WTC11 (cell line): ENCODE data around the gene DAD1. TPM values are rescaled to one million over a fixed set of nuclear protein-coding genes. Genes with fewer than 3 reads are reported as not detected.

Experiments used
- ATAC-seq: fragments of 200-7000 bp; cut with Tn5 transposase; 2 replicates; pipeline ENCODE4 v1.10.0; 2021; ENCODE audit warnings: mild to moderate bottlenecking, moderate library complexity
- CTCF ChIA-PET: fragments of 300-600 bp; sonication (Branson Sonifier 250); formaldehyde crosslinking; loops from one replicate; lab custom pipeline; 2021; ENCODE audit warnings: antibody characterized with exemption; lab: Charles Lee
- POLR2A ChIA-PET: fragments of 350-600 bp; sonication (Branson Sonifier 250); formaldehyde crosslinking; loops from one replicate; lab custom pipeline; 2021; ENCODE audit warnings: antibody characterized with exemption; lab: Charles Lee
- DNase-seq: peaks from one replicate; pipeline ENCODE4 v3.0.0; 2021; ENCODE audit warnings: low spot score
- H3K27ac Mint-ChIP-seq: 2 replicates; pipeline ENCODE4 v1.8.0; 2021; ENCODE audit warnings: mixed read lengths
- H3K27me3 Mint-ChIP-seq: 2 replicates; pipeline ENCODE4 v1.8.0; 2021; ENCODE audit warnings: low read depth, mild to moderate bottlenecking, moderate library complexity, mixed read lengths
- H3K36me3 Mint-ChIP-seq: 2 replicates; pipeline ENCODE4 v1.8.0; 2021; ENCODE audit warnings: mixed read lengths
- H3K4me1 Mint-ChIP-seq: 2 replicates; pipeline ENCODE4 v1.8.0; 2022; ENCODE audit warnings: mixed read lengths
- H3K4me3 Mint-ChIP-seq: 2 replicates; pipeline ENCODE4 v1.8.0; 2021; ENCODE audit warnings: mild to moderate bottlenecking, moderate library complexity, mixed read lengths
- H3K9me3 Mint-ChIP-seq: 2 replicates; pipeline ENCODE4 v1.8.0; 2021; ENCODE audit warnings: mixed read lengths
- ATF1 ChIP-seq: sonication (generic); formaldehyde crosslinking; IDR thresholded peaks from 2 replicates; pipeline ENCODE4 v1.8.1; 2023; ENCODE audit warnings: mild to moderate bottlenecking, moderate library complexity, missing genetic modification reagents
- CREM ChIP-seq: sonication (generic); formaldehyde crosslinking; IDR thresholded peaks from 2 replicates; pipeline ENCODE4 v1.8.1; 2022; ENCODE audit warnings: mild to moderate bottlenecking, missing genetic modification reagents, moderate library complexity
- CTCF ChIP-seq: fragments of 200-600 bp; IDR thresholded peaks from 2 replicates; pipeline ENCODE4 v1.8.0; 2022; ENCODE audit warnings: antibody characterized with exemption
- E2F4 ChIP-seq: sonication (generic); formaldehyde crosslinking; IDR thresholded peaks from 2 replicates; pipeline ENCODE4 v1.8.1; 2022; ENCODE audit warnings: low read depth, mild to moderate bottlenecking, moderate library complexity, missing genetic modification reagents, borderline replicate concordance
- EMX1 ChIP-seq: fragments of 250-450 bp; sonication (Bioruptor Pico); IDR thresholded peaks from 2 replicates; pipeline ENCODE4 v1.8.0; 2021; ENCODE audit warnings: mild to moderate bottlenecking
- FOXP1 ChIP-seq: sonication (generic); formaldehyde crosslinking; IDR thresholded peaks from 2 replicates; pipeline ENCODE4 v1.8.0; 2022; ENCODE audit warnings: missing genetic modification reagents, mild to moderate bottlenecking, moderate library complexity, borderline replicate concordance
- FOXP4 ChIP-seq: sonication (generic); formaldehyde crosslinking; IDR thresholded peaks from 2 replicates; pipeline ENCODE4 v1.8.0; 2022; ENCODE audit warnings: mild to moderate bottlenecking, missing genetic modification reagents
- HMGA2 ChIP-seq: fragments of 250-450 bp; sonication (Bioruptor Pico); IDR thresholded peaks from 2 replicates; pipeline ENCODE4 v1.4.0; 2021; ENCODE audit warnings: mild to moderate bottlenecking, moderate library complexity
- MXD4 ChIP-seq: fragments of 250-450 bp; sonication (Bioruptor Pico); IDR thresholded peaks from 2 replicates; pipeline ENCODE4 v1.8.0; 2021; ENCODE audit warnings: mild to moderate bottlenecking, moderate library complexity, borderline replicate concordance
- NFATC4 ChIP-seq: fragments of 250-450 bp; sonication (Bioruptor Pico); IDR thresholded peaks from 2 replicates; pipeline ENCODE4 v1.9.0; 2021; ENCODE audit warnings: mild to moderate bottlenecking
- NR3C1 ChIP-seq: sonication (generic); formaldehyde crosslinking; conservative IDR thresholded peaks from 2 replicates; pipeline ENCODE4 v1.8.1; 2023; ENCODE audit warnings: low read depth, mild to moderate bottlenecking, missing genetic modification reagents
- USF2 ChIP-seq: sonication (generic); formaldehyde crosslinking; IDR thresholded peaks from 2 replicates; pipeline ENCODE4 v1.8.1; 2023; ENCODE audit warnings: mild to moderate bottlenecking, missing genetic modification reagents, moderate library complexity
- ZBTB43 ChIP-seq: sonication (generic); formaldehyde crosslinking; IDR thresholded peaks from 2 replicates; pipeline ENCODE4 v1.8.1; 2023; ENCODE audit warnings: mild to moderate bottlenecking, missing genetic modification reagents
- ZNF121 ChIP-seq: sonication (generic); formaldehyde crosslinking; IDR thresholded peaks from 2 replicates; pipeline ENCODE4 v1.8.0; 2023; ENCODE audit warnings: missing genetic modification reagents
- ZNF263 ChIP-seq: sonication (generic); formaldehyde crosslinking; IDR thresholded peaks from 2 replicates; pipeline ENCODE4 v1.8.1; 2022; ENCODE audit warnings: low read depth, mild to moderate bottlenecking, moderate library complexity, missing genetic modification reagents
- ZNF512 ChIP-seq: sonication (generic); formaldehyde crosslinking; IDR thresholded peaks from 2 replicates; pipeline ENCODE4 v1.8.1; 2022; ENCODE audit warnings: missing genetic modification reagents, borderline replicate concordance
- ZNF671 ChIP-seq: fragments of 250-450 bp; sonication (Bioruptor Pico); IDR thresholded peaks from 2 replicates; pipeline ENCODE4 v1.8.0; 2021; ENCODE audit warnings: mild to moderate bottlenecking
- total RNA-seq: library from RNA; stranded (reverse); gene quantifications from 3 replicates; pipeline ENCODE4 v1.2.3, GENCODE V29; 2021

Gene DAD1
- total RNA-seq, 1 experiment from 2014 or later = 125 TPM

- TF ChIP-seq E2F4 (no peak), ZNF671 (CRISPR knock-in tag) (no peak)
- TF ChIP-seq, all 79 proteins: peak for 0
These were observed 62.8 kb downstream of the DAD1 start (continued) for GRCh38 chr14:22526218-22526617.

GRCh38 chr14:22524784-22525161 lies 64.3 kb downstream of the DAD1 start:
- no peaks in the 10 kb centered on the region for H3K4me1 Mint-ChIP-seq
- CTCF ChIA-PET = interaction anchor here (1.4 kb wide), 1 partner anchor 45 kb away, joined by 5 read pairs; no protein-coding TSS in a partner anchor
- no peaks in the 10 kb centered on the region for H3K9me3 Mint-ChIP-seq
- TF ChIP-seq ZNF121 (CRISPR knock-in tag) = no peak
- TF ChIP-seq FOXP4 (CRISPR knock-in tag) = no peak
- no peak for TF ChIP-seq CREM (CRISPR knock-in tag)
- TF ChIP-seq HMGA2 = no peak
- TF ChIP-seq CTCF = no peak
- no peak for TF ChIP-seq USF2 (CRISPR knock-in tag)
- TF ChIP-seq ATF1 = no peak
- TF ChIP-seq NFATC4 (CRISPR knock-in tag) = no peak
- TF ChIP-seq EMX1 = no peak
- TF ChIP-seq NR3C1 = no peak
- TF ChIP-seq ZNF512 (CRISPR knock-in tag) = no peak
- no peak for TF ChIP-seq MXD4 (CRISPR knock-in tag)
- no peak overlapping the region for H3K4me3 Mint-ChIP-seq
- H3K36me3 Mint-ChIP-seq = no peaks in the 10 kb centered on the region
- H3K27me3 Mint-ChIP-seq = no peaks in the 10 kb centered on the region
- POLR2A ChIA-PET = no interaction called here
- no peak overlapping the region for H3K27ac Mint-ChIP-seq
- no peak for DNase-seq
- no peak for ATAC-seq

- CTCF ChIA-PET = interaction anchor here (1.4 kb wide), 1 partner anchor 46 kb away, joined by 5 read pairs; no protein-coding TSS in a partner anchor
- H3K36me3 Mint-ChIP-seq = no peaks in the 10 kb centered on the region
- H3K9me3 Mint-ChIP-seq = no peaks in the 10 kb centered on the region
- H3K27ac Mint-ChIP-seq = no peak overlapping the region
- no peak overlapping the region for H3K4me3 Mint-ChIP-seq
- ATAC-seq (no peak), DNase-seq (no peak)
- H3K27me3 Mint-ChIP-seq = no peaks in the 10 kb centered on the region
- H3K4me1 Mint-ChIP-seq = no peaks in the 10 kb centered on the region
- no peak for TF ChIP-seq FOXP1
- TF ChIP-seq CREM (CRISPR knock-in tag) = no peak
- TF ChIP-seq ZBTB43 (CRISPR knock-in tag) = no peak
- TF ChIP-seq ZNF263 = no peak
- POLR2A ChIA-PET = interaction anchor here (0.6 kb wide), 1 partner anchor 259 kb away, joined by 9 read pairs; no protein-coding TSS in a partner anchor
These were observed 64.8 kb downstream of the DAD1 start for GRCh38 chr14:22524115-22524783.
